Activated T-cell treated with anti-CD3 and anti-CD28 coated beads for 4 hours (primary cell): ENCODE data around the gene CEND1.

Source experiments
- DNase-seq: peaks from one replicate; pipeline ENCODE4 v3.0.0-alpha.2; 2020

CEND1 gene

GRCh38 chr11:794766-795633 is 5.1 kb upstream of the CEND1 start:
- DNase-seq = no peak

- DNase-seq = no peak
Observed at GRCh38 chr11:794013-794765, 4.3 kb upstream of the CEND1 start.

GRCh38 chr11:793556-793955 is 3.7 kb upstream of the CEND1 start:
- DNase-seq = no peak

- no peak for DNase-seq
Observed at GRCh38 chr11:792873-793272, 3.0 kb upstream of the CEND1 start.

GRCh38 chr11:792535-792821 is 2.6 kb upstream of the CEND1 start:
- DNase-seq = no peak

GRCh38 chr11:791658-792534 is 2.0 kb upstream of the CEND1 start:
- DNase-seq = no peak

GRCh38 chr11:790721-791564 is 1.1 kb upstream of the CEND1 start:
- no peak for DNase-seq

GRCh38 chr11:788953-789940 is 643 bp downstream of the CEND1 start:
- no peak for DNase-seq

GRCh38 chr11:788009-788640 is 1.8 kb downstream of the CEND1 start:
- DNase-seq = no peak

GRCh38 chr11:787084-787675 is 2.7 kb downstream of the CEND1 start:
- no peak for DNase-seq

- no peak for DNase-seq
Observed at GRCh38 chr11:786235-787083, 3.4 kb downstream of the CEND1 start.

GRCh38 chr11:783581-784015 is 6.3 kb downstream of the CEND1 start:
- no peak for DNase-seq

GRCh38 chr11:782264-783174 is 7.4 kb downstream of the CEND1 start:
- DNase-seq = no peak

GRCh38 chr11:779955-780532 is 9.8 kb downstream of the CEND1 start:
- no peak for DNase-seq

GRCh38 chr11:778976-779954 is 10.6 kb downstream of the CEND1 start:
- DNase-seq = no peak
